Neuronal stem cell (in vitro differentiated cells): Measurements from ENCODE around the gene ANKZF1.

Source experiments
- DNase-seq: peaks from one replicate; pipeline ENCODE4 v3.0.0-alpha.2; 2013; ENCODE audit warnings: low spot score
- H2AFZ ChIP-seq: one replicate; pipeline ENCODE4 v1.6.1; 2013; ENCODE audit warnings: mild to moderate bottlenecking, low read length, inconsistent platforms
- H2AK5ac ChIP-seq: 2 replicates; pipeline ENCODE4 v1.6.1; 2013; ENCODE audit warnings: low read depth, mild to moderate bottlenecking, inconsistent platforms, low read length, moderate library complexity, mixed read lengths
- H2BK120ac ChIP-seq: 2 replicates; pipeline ENCODE4 v1.6.1; 2013; ENCODE audit warnings: low read depth, mild to moderate bottlenecking, inconsistent platforms, low read length, moderate library complexity, mixed read lengths
- H2BK12ac ChIP-seq: one replicate; pipeline ENCODE4 v1.6.1; 2013; ENCODE audit warnings: low read length, inconsistent platforms
- H2BK15ac ChIP-seq: 2 replicates; pipeline ENCODE4 v1.6.1; 2013; ENCODE audit warnings: mild to moderate bottlenecking, low read length, inconsistent platforms, mixed read lengths
- H2BK5ac ChIP-seq: one replicate; pipeline ENCODE4 v1.6.1; 2013; ENCODE audit warnings: inconsistent platforms, mild to moderate bottlenecking, low read length, moderate library complexity
- H3K14ac ChIP-seq: one replicate; pipeline ENCODE4 v1.6.1; 2013; ENCODE audit warnings: low read length, inconsistent platforms
- H3K18ac ChIP-seq: 2 replicates; pipeline ENCODE4 v1.6.1; 2013; ENCODE audit warnings: low read length, inconsistent platforms
- H3K23ac ChIP-seq: 2 replicates; pipeline ENCODE4 v1.6.1; 2013; ENCODE audit warnings: low read depth, mild to moderate bottlenecking, mixed read lengths, low read length, inconsistent platforms; ENCODE audit not compliant: poor library complexity
- H3K27ac ChIP-seq: replicated peaks from 3 replicates; pipeline ENCODE4 v1.5.1; 2013; ENCODE audit warnings: low read length, inconsistent platforms
- H3K27me3 ChIP-seq, 3 experiments: 2 replicates each; pipeline ENCODE4 v1.6.1; 2013; ENCODE audit warnings: low read length in 3 of 3, mild to moderate bottlenecking in 2 of 3, inconsistent platforms in 1 of 3, low read depth in 1 of 3, mixed read lengths in 1 of 3, moderate library complexity in 1 of 3; ENCODE audit not compliant: control insufficient read depth in 3 of 3, insufficient read depth in 3 of 3
- H3K36me3 ChIP-seq, 2 donors: replicated peaks in 1 of 2; 2 replicates each; pipeline ENCODE4 v1.6.1; 2013; ENCODE audit warnings: low read length in 2 of 2; ENCODE audit not compliant: control insufficient read depth in 2 of 2, insufficient read depth in 2 of 2
- H3K4ac ChIP-seq: 2 replicates; pipeline ENCODE4 v1.6.1; 2013; ENCODE audit warnings: inconsistent platforms, mild to moderate bottlenecking, low read length, moderate library complexity
- H3K4me1 ChIP-seq, 2 donors: 1 replicate in 1 of 2; 2 replicates in 1 of 2; pipeline ENCODE4 v1.6.1; 2013; ENCODE audit warnings: low read length in 2 of 2, low read depth in 1 of 2; ENCODE audit not compliant: control insufficient read depth in 2 of 2, insufficient read depth in 1 of 2
- H3K4me2 ChIP-seq: one replicate; pipeline ENCODE4 v1.6.1; 2013; ENCODE audit warnings: mild to moderate bottlenecking, low read length, inconsistent platforms; ENCODE audit not compliant: insufficient read depth, poor library complexity, severe bottlenecking
- H3K4me3 ChIP-seq, 2 donors: 2 replicates each; pipeline ENCODE4 v1.5.1; 2013; ENCODE audit warnings: low read length in 2 of 2, mild to moderate bottlenecking in 2 of 2, inconsistent platforms in 1 of 2, moderate library complexity in 1 of 2
- H3K79me1 ChIP-seq: one replicate; pipeline ENCODE4 v1.6.1; 2013; ENCODE audit warnings: low read depth, mild to moderate bottlenecking, inconsistent platforms, low read length, moderate library complexity
- H3K9ac ChIP-seq: one replicate; pipeline ENCODE4 v1.6.1; 2013; ENCODE audit warnings: mild to moderate bottlenecking, low read depth, low read length, inconsistent platforms; ENCODE audit not compliant: poor library complexity
- H3K9me3 ChIP-seq, 2 donors: replicated peaks in 1 of 2; 2 replicates each; pipeline versions ENCODE3 to v1.6.1; 2013; ENCODE audit warnings: low read length in 2 of 2, mild to moderate bottlenecking in 2 of 2, inconsistent platforms in 1 of 2, low read depth in 1 of 2, mixed read lengths in 1 of 2, moderate library complexity in 1 of 2; ENCODE audit not compliant: control insufficient read depth in 2 of 2, insufficient read depth in 1 of 2
- H4K8ac ChIP-seq: one replicate; pipeline ENCODE4 v1.6.1; 2013; ENCODE audit warnings: low read depth, mild to moderate bottlenecking, inconsistent platforms, low read length, moderate library complexity
- H4K91ac ChIP-seq: one replicate; pipeline ENCODE4 v1.6.1; 2013; ENCODE audit warnings: low read length, low read depth, mild to moderate bottlenecking, inconsistent platforms; ENCODE audit not compliant: poor library complexity
- WGBS, 2 donors: extraction: QIAGEN DNeasy Blood & Tissue Kit; methylation state at CpG; one replicate each; pipeline ENCODE4 v1.1.7; 2013; ENCODE audit warnings: missing lambda C conversion rate in 2 of 2, mixed read lengths in 1 of 2; ENCODE audit not compliant: insufficient read length in 2 of 2, insufficient replicate concordance in 1 of 2; ENCODE audit errors: extremely low coverage in 2 of 2; 5-methylcytosine and 5-hydroxymethylcytosine counted together

ANKZF1 gene

DNA sequence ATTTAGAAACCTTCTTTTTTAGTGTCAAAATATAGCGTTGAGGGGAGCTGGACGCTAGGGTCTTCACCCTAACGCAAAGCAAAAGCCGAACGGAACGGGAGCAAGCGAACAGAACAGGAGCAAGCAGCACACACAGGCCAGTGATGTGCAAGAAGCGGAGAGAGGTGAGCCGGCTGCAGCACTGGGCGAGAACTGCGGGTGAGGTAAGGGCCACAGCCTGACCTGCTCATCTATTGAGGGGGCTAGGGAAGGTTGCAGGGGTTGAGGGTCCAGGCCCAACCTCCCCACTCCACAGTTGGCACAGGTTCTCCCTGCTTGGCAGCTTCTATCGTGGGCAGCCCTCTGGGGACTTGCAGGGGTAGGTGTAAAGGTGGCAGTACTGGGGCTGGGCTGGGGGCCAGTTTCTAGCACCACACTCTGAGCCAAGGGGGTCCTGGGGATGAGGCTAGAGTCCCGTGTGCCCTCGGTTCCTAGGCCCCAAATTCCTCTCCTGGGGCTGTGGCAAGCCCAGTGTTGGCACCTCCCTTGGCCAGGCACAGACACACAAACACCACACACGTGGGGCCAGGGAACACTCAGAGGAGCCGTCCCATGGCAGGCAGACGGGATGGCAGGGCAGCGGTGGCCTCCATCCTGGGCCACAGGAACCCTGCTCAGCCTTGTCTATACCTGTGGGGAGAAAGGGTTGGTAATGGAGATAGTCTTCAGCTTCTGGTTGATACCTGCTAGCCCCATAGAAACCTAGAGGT lies 9.6 kb upstream of the ANKZF1 start:
- no peak overlapping the region for H4K91ac ChIP-seq
- no peak overlapping the region for H3K27ac ChIP-seq
- H2BK120ac ChIP-seq: no peak overlapping the region
- H3K79me1 ChIP-seq: peaks cover 2% of the 10 kb centered on the region
- H3K4me1 ChIP-seq: peaks cover 7 to 12% of the 10 kb centered on the region in 2 donors
- H3K14ac ChIP-seq: peak overlapping the region; percentile 6
- H3K4ac ChIP-seq: no peak overlapping the region
- no peak overlapping the region for H4K8ac ChIP-seq
- no peaks in the 10 kb centered on the region for H3K27me3 ChIP-seq
- H3K36me3 ChIP-seq: peaks cover 43 to 70% of the 10 kb centered on the region in 2 donors
- peak overlapping the region; percentile 26 for H2BK5ac ChIP-seq
- peak overlapping the region; percentile 79 for H2BK15ac ChIP-seq
- H3K9me3 ChIP-seq: no peaks in the 10 kb centered on the region
- H3K18ac ChIP-seq: peak overlapping the region; percentile 99
- peak overlapping the region; percentile 22 for H2BK12ac ChIP-seq
- H2AFZ ChIP-seq: no peak overlapping the region
- no peak overlapping the region for H3K4me3 ChIP-seq
- peak overlapping the region; percentile 89 for H2AK5ac ChIP-seq
- DNase-seq: no peak
- no CpG with 5 or more reads among the region's 18 CpGs for WGBS, 2 donors
- H3K9ac ChIP-seq: peak overlapping the region; percentile 72
- peak overlapping the region; percentile 11 for H3K4me2 ChIP-seq
- H3K23ac ChIP-seq: peak overlapping the region; percentile 31

- Histone ChIP-seq H2BK120ac (no peak overlapping the region), H3K9ac (no peak overlapping the region), H2BK12ac (no peak overlapping the region), H3K27me3 (no peaks in the 10 kb centered on the region), H3K4me2 (no peak overlapping the region), H3K4ac (no peak overlapping the region), H4K8ac (no peak overlapping the region), H3K18ac (no peak overlapping the region), H3K23ac (no peak overlapping the region), H3K79me1 (peaks cover 2% of the 10 kb centered on the region), H4K91ac (no peak overlapping the region), H3K4me3 (no peak overlapping the region), H2BK5ac (no peak overlapping the region), H2AK5ac (no peak overlapping the region), H3K9me3 (no peaks in the 10 kb centered on the region), H2BK15ac (no peak overlapping the region), H3K36me3 (peaks cover 51 to 70% of the 10 kb centered on the region in 2 donors), H2AFZ (no peak overlapping the region), H3K14ac (no peak overlapping the region), H3K27ac (no peak overlapping the region), H3K4me1 (peaks cover 7 to 12% of the 10 kb centered on the region in 2 donors)
- no CpG with 5 or more reads among the region's 19 CpGs for WGBS, 2 donors
- no peak for DNase-seq
These were observed 8.8 kb upstream of the ANKZF1 start for GRCh38 chr2:219220652-219221402.

- H2BK5ac ChIP-seq: peak overlapping the region; percentile 66
- no peak overlapping the region for H3K4ac ChIP-seq
- no peak overlapping the region for H3K23ac ChIP-seq
- H2BK12ac ChIP-seq: no peak overlapping the region
- no peak for DNase-seq
- H3K4me3 ChIP-seq: no peak overlapping the region
- peaks cover 49 to 69% of the 10 kb centered on the region in 2 donors for H3K36me3 ChIP-seq
- no peak overlapping the region for H2BK120ac ChIP-seq
- H3K18ac ChIP-seq: no peak overlapping the region
- H2BK15ac ChIP-seq: no peak overlapping the region
- H3K27me3 ChIP-seq: no peaks in the 10 kb centered on the region
- no peak overlapping the region for H2AFZ ChIP-seq
- WGBS, 2 donors: no CpG with 5 or more reads among the region's 16 CpGs
- peaks cover 7 to 12% of the 10 kb centered on the region in 2 donors for H3K4me1 ChIP-seq
- H3K9me3 ChIP-seq: no peaks in the 10 kb centered on the region
- no peak overlapping the region for H3K14ac ChIP-seq
- no peak overlapping the region for H3K9ac ChIP-seq
- no peak overlapping the region for H4K8ac ChIP-seq
- H3K4me2 ChIP-seq: no peak overlapping the region
- no peak overlapping the region for H4K91ac ChIP-seq
- H3K27ac ChIP-seq: no peak overlapping the region
- H3K79me1 ChIP-seq: peaks cover 5% of the 10 kb centered on the region
- no peak overlapping the region for H2AK5ac ChIP-seq
These were observed 7.6 kb upstream of the ANKZF1 start for GRCh38 chr2:219221957-219222518.
